Adipose tissue (tissue), 3 donors: ENCODE measurements around the gene TMEM150B. TPM values are rescaled to one million over a fixed set of nuclear protein-coding genes. Genes with fewer than 3 reads are reported as not detected.

Source experiments
- H3K27ac ChIP-seq: one replicate; pipeline ENCODE4 v1.5.1; 2013; ENCODE audit warnings: low read depth, low read length
- WGBS, 3 donors: extraction: QIAGEN DNeasy Blood & Tissue Kit; methylation state at CpG; one replicate each; pipeline ENCODE4 v1.1.7; 2013; 5-methylcytosine and 5-hydroxymethylcytosine counted together
- polyA plus RNA-seq, 3 donors: library from polyadenylated mRNA; stranded (reverse); fragments of 200-250 nt; gene quantifications; one replicate each; pipeline ENCODE4 v1.2.3, GENCODE V29; 2013
- donor health status: healthy with polysubstance abuse.
- donor health status: Bipolar disorder and iron deficiency.
- donor health status: healthy.

TMEM150B gene
- polyA plus RNA-seq, 3 donors = 0.74 to 4.0 (median 2.4) TPM

DNA sequence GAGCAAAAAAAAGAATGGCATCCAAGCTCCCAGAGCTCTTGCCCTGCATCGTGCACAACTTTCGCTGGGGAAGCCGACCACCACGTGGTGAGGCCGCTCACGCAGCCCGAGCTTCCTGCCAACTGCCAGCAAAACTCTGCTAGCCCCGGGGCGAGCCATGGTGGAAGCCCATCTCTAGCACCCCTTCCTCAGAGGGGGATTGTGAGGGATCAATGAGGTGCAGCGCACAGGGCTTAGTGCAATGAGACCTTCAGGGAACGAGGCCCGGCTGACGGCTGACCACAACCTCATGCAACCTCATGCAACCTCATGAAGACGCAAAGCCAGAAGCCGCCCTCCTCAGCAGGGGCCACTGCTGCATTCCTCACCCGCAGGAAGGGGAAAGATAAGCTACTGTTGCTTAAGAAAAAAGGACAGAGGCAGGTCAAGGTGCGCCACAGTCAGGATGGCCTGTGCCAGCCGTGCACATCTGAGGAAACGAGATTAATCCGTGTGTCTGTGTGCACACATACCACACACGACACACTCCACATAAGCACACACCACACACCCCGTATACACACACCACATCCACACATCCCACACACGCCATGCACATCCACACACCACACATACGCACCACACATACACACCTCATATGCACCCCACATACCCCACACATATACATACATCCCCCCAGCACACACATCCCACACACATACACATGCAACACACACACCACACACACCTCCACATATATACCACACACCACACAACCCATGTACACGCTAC is 54.8 kb downstream of the TMEM150B start:
- 82 to 91% (median 88%) methylated on average over 25 of the region's 25 CpGs for WGBS, 3 donors
- no peak overlapping the region for H3K27ac ChIP-seq

GRCh38 chr19:55269299-55269698 is 55.8 kb downstream of the TMEM150B start:
- WGBS, 3 donors = 72 to 86% (median 75%) methylated on average over 8 of the region's 8 CpGs
- H3K27ac ChIP-seq = no peak overlapping the region

GRCh38 chr19:55266840-55267239 is 58.3 kb downstream of the TMEM150B start:
- H3K27ac ChIP-seq = no peak overlapping the region
- 94 to 98% (median 98%) methylated on average over 4 of the region's 4 CpGs for WGBS, 3 donors

DNA sequence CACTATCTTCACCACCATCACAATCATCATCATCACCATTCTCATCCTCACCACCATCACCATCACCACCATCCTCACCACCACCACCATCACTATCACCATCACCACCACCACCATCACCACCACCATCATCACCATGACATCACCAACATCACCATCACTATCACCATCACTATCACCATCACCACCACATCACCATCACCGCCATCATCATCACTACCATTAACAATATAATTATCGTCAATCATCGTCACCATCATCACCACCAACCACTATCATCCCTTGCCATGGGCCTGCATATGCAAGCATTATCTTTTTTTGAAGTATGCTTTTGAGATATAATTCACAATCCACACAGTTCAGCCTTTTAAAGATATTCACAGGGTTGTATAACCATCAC is 58.7 kb downstream of the TMEM150B start:
- H3K27ac ChIP-seq = no peak overlapping the region
- WGBS, 3 donors = 97 to 100% (median 99%) methylated on average over 3 of the region's 3 CpGs

GRCh38 chr19:55265723-55266386 is 59.3 kb downstream of the TMEM150B start:
- WGBS, 3 donors = 90 to 96% (median 95%) methylated on average over 10 to 12 of the region's 12 CpGs
- no peak overlapping the region for H3K27ac ChIP-seq

GRCh38 chr19:55265173-55265572 is 60.0 kb downstream of the TMEM150B start:
- WGBS, 3 donors = 89 to 95% (median 90%) methylated on average over 16 of the region's 16 CpGs
- no peak overlapping the region for H3K27ac ChIP-seq

DNA sequence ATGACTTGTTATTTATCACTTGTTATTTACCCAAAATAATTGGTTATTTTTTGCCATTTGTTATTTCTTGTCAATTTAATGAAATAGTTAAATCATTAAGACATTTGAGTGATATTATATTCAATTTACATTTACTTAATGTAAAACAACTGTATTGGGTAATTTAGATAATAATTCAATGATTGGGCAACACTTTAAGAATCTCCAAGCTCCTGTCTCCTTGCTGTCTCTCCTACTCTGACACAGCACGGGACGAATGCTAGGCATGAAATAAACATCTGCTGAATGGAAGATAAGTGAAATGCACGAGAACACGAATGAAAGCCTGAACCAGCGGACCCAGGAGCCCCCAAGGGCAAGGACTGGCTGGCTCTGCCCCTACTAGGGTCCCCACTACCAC is 60.6 kb downstream of the TMEM150B start:
- no peak overlapping the region for H3K27ac ChIP-seq
- WGBS, 3 donors = 87 to 94% (median 87%) methylated on average over 5 of the region's 5 CpGs

Other genes starting within 250 kb of the TMEM150B start
- gene EPS8L1, start 249.5 kb downstream of the TMEM150B start, polyA plus RNA-seq = 10 to 100 TPM in 1 of 3 donors, 1 to 10 TPM in 2; 7.8 to 13.3 (median 9.1) TPM
- 100 to 1,000 TPM in 2 of 3 donors, 10 to 100 TPM in 1; 61.3 to 158 (median 123) TPM for gene PPP1R12C, start 207.7 kb downstream of the TMEM150B start, polyA plus RNA-seq
- 10 to 100 TPM in 1 of 3 donors, 1 to 10 TPM in 1, under 1 TPM in 1; 0.90 to 16.5 (median 1.4) TPM for gene TNNT1, start 176.1 kb downstream of the TMEM150B start, polyA plus RNA-seq
- 10 to 100 TPM in 1 of 3 donors, 1 to 10 TPM in 1, under 1 TPM in 1; 0.21 to 30.8 (median 1.1) TPM for gene TNNI3, start 167.6 kb downstream of the TMEM150B start, polyA plus RNA-seq
- 1 to 10 TPM in 1 of 3 donors, under 1 TPM in 1, not detected in 1; 0.10 to 2.5 TPM for gene DNAAF3, start 158.7 kb downstream of the TMEM150B start, polyA plus RNA-seq
- gene SYT5, start 145.1 kb downstream of the TMEM150B start, polyA plus RNA-seq = 1 to 10 TPM in 1 of 3 donors, under 1 TPM in 2; 0.27 to 1.8 (median 0.90) TPM
- gene PTPRH, start 115.8 kb downstream of the TMEM150B start, polyA plus RNA-seq = 1 to 10 TPM; 3.0 to 5.5 (median 3.4) TPM
- gene TMEM86B, start 96.6 kb downstream of the TMEM150B start, polyA plus RNA-seq = 1 to 10 TPM; 2.1 to 4.0 (median 2.3) TPM
- gene PPP6R1, start 66.3 kb downstream of the TMEM150B start, polyA plus RNA-seq = 10 to 100 TPM; 12.9 to 31.3 (median 27.6) TPM
- gene HSPBP1, start 45.2 kb downstream of the TMEM150B start, polyA plus RNA-seq = 10 to 100 TPM; 21.9 to 39.9 (median 35.0) TPM
- gene BRSK1, start 41.3 kb downstream of the TMEM150B start, polyA plus RNA-seq = 1 to 10 TPM in 1 of 3 donors, under 1 TPM in 2; 0.36 to 1.0 (median 0.79) TPM
- gene KMT5C, start 14.5 kb upstream of the TMEM150B start, polyA plus RNA-seq = 1 to 10 TPM; 5.2 to 6.6 (median 6.5) TPM
- gene COX6B2, start 29.4 kb upstream of the TMEM150B start, polyA plus RNA-seq = under 1 TPM in 2 of 3 donors, not detected in 1; 0.03 to 0.06 TPM
- not detected for gene GARIN5B, start 37.9 kb upstream of the TMEM150B start, polyA plus RNA-seq
- 1 to 10 TPM in 1 of 3 donors, under 1 TPM in 1, not detected in 1; 0.28 to 1.7 TPM for gene IL11, start 45.1 kb upstream of the TMEM150B start, polyA plus RNA-seq
- gene TMEM190, start 51.5 kb upstream of the TMEM150B start, polyA plus RNA-seq = not detected
- gene TMEM238, start 59.0 kb upstream of the TMEM150B start, polyA plus RNA-seq = under 1 TPM in 2 of 3 donors, not detected in 1; 0.16 to 0.90 TPM
- 1,000 to 10,000 TPM in 2 of 3 donors, 100 to 1,000 TPM in 1; 888 to 2,238 (median 2,131) TPM for gene RPL28, start 60.6 kb upstream of the TMEM150B start, polyA plus RNA-seq
- gene UBE2S, start 82.4 kb upstream of the TMEM150B start, polyA plus RNA-seq = 1 to 10 TPM; 2.9 to 9.3 (median 7.4) TPM
- gene SHISA7, start 118.0 kb upstream of the TMEM150B start, polyA plus RNA-seq = under 1 TPM in 2 of 3 donors, not detected in 1; 0.07 to 0.11 TPM
- 100 to 1,000 TPM in 1 of 3 donors, 10 to 100 TPM in 2; 57.7 to 135 (median 79.6) TPM for gene ISOC2, start 136.3 kb upstream of the TMEM150B start, polyA plus RNA-seq
- gene C19orf85, start 139.4 kb upstream of the TMEM150B start, polyA plus RNA-seq = not detected
- 1 to 10 TPM; 1.9 to 5.6 (median 4.0) TPM for gene ZNF628, start 151.3 kb upstream of the TMEM150B start, polyA plus RNA-seq
- gene NAT14, start 159.8 kb upstream of the TMEM150B start, polyA plus RNA-seq = 10 to 100 TPM in 1 of 3 donors, 1 to 10 TPM in 2; 4.4 to 10.2 (median 7.7) TPM
- gene SSC5D, start 163.1 kb upstream of the TMEM150B start, polyA plus RNA-seq = 1 to 10 TPM in 2 of 3 donors, under 1 TPM in 1; 0.28 to 9.4 (median 3.9) TPM
- under 1 TPM in 2 of 3 donors, not detected in 1; 0.12 to 0.90 TPM for gene SBK2, start 211.8 kb upstream of the TMEM150B start, polyA plus RNA-seq
- gene SBK3, start 220.2 kb upstream of the TMEM150B start, polyA plus RNA-seq = 1 to 10 TPM in 2 of 3 donors, under 1 TPM in 1; 0.29 to 1.6 (median 1.2) TPM